ENCODE data around the gene ALOX5. TPM values are rescaled to one million over a fixed set of nuclear protein-coding genes. Genes with fewer than 3 reads are reported as not detected.

ALOX5 gene
- total and polyA plus RNA-seq, 10 of the 15 experiments (the other 5 are each of a cell fraction or from before 2014, with no cell fraction given): 0.43 to 102 (median 34.2) TPM

- Histone ChIP-seq H3K4me1 (ENCODE audit: control insufficient read depth, insufficient read depth, low read length) (peaks cover 7% of the 10 kb centered on the region), H2AFZ (ENCODE audit: control insufficient read depth, low read depth, low read length) (no peak overlapping the region), H3K4me3 (no peak overlapping the region), H3K4me2 (ENCODE audit: control insufficient read depth, insufficient read depth) (no peak overlapping the region), H3K27me3 (replicated peaks in 1 of 2; ENCODE audit: control insufficient read depth in 2 of 2, insufficient read depth in 2 of 2, low read length in 1 of 2) (no peaks in the 10 kb centered on the region), H3K27ac (ENCODE audit: control insufficient read depth, insufficient read depth) (no peak overlapping the region), H3K9me3 (replicated peaks; ENCODE audit: control insufficient read depth, insufficient read depth, low read length) (peaks cover 3% of the 10 kb centered on the region; the same call in 2 of the 3 replicates), H3K79me2 (ENCODE audit: control insufficient read depth, insufficient read depth, low read length) (no peaks in the 10 kb centered on the region), H3K36me3 (ENCODE audit: control insufficient read depth in 2 of 2, insufficient read depth in 2 of 2, low read length in 1 of 2) (no peaks in the 10 kb centered on the region), H4K20me1 (ENCODE audit: control insufficient read depth, insufficient read depth) (no peaks in the 10 kb centered on the region), H3K9ac (ENCODE audit: control insufficient read depth, insufficient read depth, low read length) (no peak overlapping the region)
- BruUV-seq (replicated peaks): no TSS peak
- no peak for FAIRE-seq
- TF ChIP-seq E2F4 (IDR thresholded peaks at IDR 0.05; ENCODE audit: low read depth, low read length): no peak
- no peak for TF ChIP-seq HDAC2 (IDR thresholded peaks at IDR 0.05)
- TF ChIP-seq E4F1 (IDR thresholded peaks at IDR 0.05; ENCODE audit: borderline replicate concordance, partially characterized antibody): no peak
- intact Hi-C loops (cut with micrococcal nuclease; ENCODE audit: unreplicated experiment) (no loop called here), in situ Hi-C loops (cut with MboI) (no loop called here)
- SMC1A ChIA-PET (ENCODE audit: uncharacterized antibody, unreplicated experiment): interaction anchor here (1.6 kb wide), 1 partner anchor 22 kb away, joined by 6 read pairs; no protein-coding TSS in a partner anchor
- RAD21 ChIA-PET (ENCODE audit: unreplicated experiment): interaction anchor here (1.7 kb wide), 1 partner anchor 23 kb away, joined by 5 read pairs; no protein-coding TSS in a partner anchor
- WGBS (ENCODE audit: insufficient coverage, insufficient replicate concordance, low lambda C conversion rate, missing lambda C conversion rate): 75% methylated on average over 6 of the region's 6 CpGs
- CTCF ChIA-PET: no interaction called here
- no peak for ATAC-seq
- DNase-seq (ENCODE audit: low read depth, low spot score): no peak
- POLR2A ChIA-PET: no interaction called here
Measured at GRCh38 chr10:45439365-45439764, 65.3 kb downstream of the ALOX5 start.
